Stimulated activated CD4-positive, alpha-beta T cell treated with anti-CD3 and anti-CD28 coated beads, Interleukin-15, amount 100 ng/mL, for 1 hour (primary cell): ENCODE data around the gene NPIPA3.
"Not testable (repeated sequence)": the region's sequence is repeated elsewhere in the genome, so short reads cannot be mapped to it uniquely, and the experiment has no call there.

ENCODE experiments used
- DNase-seq, 2 donors: peaks; one replicate each; pipeline ENCODE4 v3.0.0-alpha.2; 2020; ENCODE audit warnings: low read depth in 1 of 2, low spot score in 1 of 2

Gene NPIPA3

GRCh38 chr16:14703156-14704011 lies at the start of gene NPIPA3:
Gene NPIPA3, plus strand, starts transcription at chr16:14703411. Its CDS starts 5,533 bp downstream, at chr16:14708944.
- not testable (repeated sequence) for DNase-seq

GRCh38 chr16:14658063-14658462 lies 45.1 kb upstream of the NPIPA3 start:
- DNase-seq: no peak

DNA sequence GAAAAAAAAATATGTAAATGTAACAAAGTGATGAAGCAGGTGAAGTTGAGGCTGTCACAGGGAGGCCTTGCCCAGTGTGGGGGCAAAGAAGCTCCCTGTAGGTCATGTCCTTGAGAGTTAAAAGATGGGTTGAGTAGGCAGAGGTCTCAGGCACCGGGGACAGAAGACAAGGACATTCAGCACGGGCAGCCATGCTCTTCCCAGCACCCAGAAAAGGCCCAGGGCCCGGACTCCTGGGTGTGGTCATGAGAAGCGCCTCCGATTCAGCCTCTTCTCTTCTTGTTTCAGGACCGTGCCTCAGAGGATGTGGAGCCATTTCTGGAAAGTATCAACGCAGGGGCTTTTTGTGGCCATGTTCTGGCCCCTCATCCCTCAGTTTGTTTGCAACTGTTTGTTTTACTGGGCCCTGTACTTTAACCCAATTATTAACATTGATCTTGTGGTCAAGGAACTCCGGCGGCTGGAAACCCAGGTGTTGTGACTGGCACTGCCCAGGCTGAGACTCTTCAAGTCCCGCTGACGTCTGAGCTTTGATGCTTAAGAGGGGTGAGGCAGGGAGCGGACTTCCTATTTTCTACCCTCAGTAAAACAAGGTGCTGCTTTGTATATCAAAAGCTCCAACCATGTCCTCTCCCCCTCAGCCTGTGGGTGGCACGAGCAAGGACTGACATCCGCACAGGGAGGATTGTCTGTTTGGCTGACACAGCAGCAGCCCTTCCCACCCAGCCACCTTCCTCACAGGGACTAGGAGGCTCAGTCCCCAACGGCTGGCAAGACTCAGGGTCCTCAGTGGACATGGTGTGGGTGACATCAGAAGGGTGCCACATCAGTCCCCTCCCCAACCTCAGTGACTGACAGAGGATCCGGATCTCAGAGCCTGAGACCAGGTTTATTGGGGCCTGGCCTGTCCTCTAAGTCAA lies 35.6 kb upstream of the NPIPA3 start:
- DNase-seq: no peak

DNA sequence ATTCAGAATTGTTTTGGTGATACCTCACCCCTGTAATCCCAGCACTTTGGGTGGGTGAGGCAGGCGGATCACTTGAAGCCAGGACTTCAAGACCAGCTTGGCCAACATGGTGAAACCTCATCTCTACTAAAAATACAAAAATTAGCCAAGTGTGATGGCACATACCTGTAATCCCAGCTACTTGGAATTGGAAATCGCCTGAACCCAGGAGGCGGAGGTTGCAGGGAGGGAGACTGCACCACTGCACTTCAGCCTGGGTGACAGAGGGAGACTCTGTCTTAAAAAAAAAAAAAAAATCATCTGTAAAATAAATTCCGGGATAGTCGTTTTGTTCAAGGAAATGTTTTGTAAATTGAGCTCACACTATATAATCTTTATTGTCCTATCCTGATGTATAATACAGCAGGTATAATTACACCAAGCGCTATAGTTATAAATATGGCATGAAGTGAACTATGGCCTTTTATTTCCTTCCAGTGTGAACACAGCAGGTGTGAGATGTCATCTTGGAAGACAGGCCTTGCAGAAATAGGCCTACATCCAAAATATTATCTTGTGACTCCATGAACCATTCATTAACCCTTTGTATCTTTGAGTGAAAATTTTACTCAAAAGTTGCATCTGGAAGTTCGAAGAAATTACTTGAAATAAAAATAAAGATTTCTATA lies 34.5 kb upstream of the NPIPA3 start:
- DNase-seq: no peak

- no peak for DNase-seq
These were observed 33.4 kb upstream of the NPIPA3 start for GRCh38 chr16:14669776-14670175.

DNA sequence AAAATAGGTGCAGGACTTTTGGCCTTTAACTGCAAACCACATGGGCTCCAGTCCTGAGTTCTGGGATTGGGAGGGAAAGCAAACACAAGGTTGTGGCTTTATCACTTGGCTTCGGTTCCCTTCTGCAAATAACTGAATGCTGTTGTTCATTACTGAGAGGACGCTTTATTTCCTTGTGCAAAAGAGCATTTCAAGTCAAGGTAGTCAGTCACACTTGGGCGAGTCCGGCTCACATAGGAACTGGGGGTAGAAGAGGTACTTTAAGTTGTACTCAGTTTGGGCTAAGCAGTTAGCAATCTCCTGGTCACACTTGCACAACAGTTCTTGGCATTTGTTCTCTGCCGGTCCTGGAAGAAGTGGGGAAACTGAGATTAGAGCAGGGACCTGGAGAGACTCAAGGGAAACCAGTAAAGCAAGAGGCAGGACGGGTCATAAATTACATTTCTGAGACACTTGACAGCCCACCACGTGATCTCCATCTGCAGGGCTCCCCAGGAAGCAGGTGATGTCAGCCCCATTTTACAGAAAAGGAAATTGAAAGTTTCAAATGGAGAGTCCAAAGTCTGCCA lies 30.7 kb upstream of the NPIPA3 start:
- DNase-seq: no peak

GRCh38 chr16:14676633-14677032 lies 26.6 kb upstream of the NPIPA3 start:
- DNase-seq: no peak

GRCh38 chr16:14677627-14678026 lies 25.6 kb upstream of the NPIPA3 start:
- DNase-seq: no peak

GRCh38 chr16:14678748-14679497 lies 24.3 kb upstream of the NPIPA3 start:
- DNase-seq: no peak

DNA sequence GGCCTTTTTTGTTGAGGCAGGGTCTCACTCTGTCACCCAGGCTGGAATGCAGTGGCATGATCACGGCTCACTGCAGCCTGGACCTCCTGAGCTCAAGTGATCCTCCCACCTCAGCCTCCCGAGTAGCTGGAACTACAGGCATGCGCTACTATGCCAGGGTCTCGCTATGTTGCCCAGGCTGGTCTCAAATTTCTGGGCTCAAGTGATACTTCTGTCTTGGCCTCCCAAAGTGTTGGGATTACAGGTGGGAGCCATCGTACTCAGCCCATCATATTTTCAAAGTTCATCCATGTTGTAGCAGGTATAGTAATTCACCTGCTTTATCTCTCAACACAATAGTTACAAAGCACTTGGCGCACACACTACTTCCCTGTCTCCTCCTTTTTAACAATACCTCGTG lies 22.8 kb upstream of the NPIPA3 start:
- DNase-seq: not testable (repeated sequence)

GRCh38 chr16:14681115-14681514 lies 22.1 kb upstream of the NPIPA3 start:
- no peak for DNase-seq

DNA sequence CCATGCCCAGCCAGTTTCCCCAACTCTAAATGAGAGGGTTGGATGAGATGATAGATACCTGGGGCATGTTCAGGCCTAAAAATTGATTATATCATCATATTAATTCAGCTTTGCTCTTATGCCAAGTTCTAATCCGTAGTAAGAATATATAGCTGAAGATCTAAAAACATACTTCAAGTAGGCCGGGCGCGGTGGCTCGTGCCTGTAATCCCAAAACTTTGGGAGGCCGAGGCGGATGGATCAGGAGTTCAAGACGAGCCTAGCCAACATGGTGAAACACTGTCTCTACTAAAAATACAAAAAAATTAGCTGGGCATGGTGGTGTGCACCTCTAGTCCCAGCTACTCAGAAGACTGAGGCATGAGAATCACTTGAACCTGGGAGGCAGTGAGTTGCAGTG lies 21.1 kb upstream of the NPIPA3 start:
- DNase-seq: no peak

GRCh38 chr16:14685870-14686793 lies 17.1 kb upstream of the NPIPA3 start:
- DNase-seq: not testable (repeated sequence)

DNA sequence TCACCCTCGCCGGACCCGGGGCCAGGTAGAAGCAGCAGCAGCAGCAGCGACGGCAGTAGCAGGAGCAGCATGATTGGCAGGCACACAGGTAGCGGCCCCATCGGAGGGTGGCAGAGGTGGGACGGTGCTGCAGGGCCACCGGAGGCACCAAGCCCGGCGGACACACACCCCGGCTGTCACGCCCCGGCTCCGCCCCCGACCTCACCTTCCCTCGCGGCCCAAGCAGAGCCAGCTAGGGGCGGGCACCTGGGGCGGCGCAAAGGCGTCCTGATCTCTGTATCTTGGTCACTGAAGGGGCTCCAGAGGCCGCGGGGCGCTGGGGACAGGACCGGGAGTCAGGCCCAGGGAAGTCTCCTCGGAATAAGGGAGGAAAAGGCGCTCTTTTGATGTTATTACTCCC lies 9.1 kb upstream of the NPIPA3 start, which contains the start of gene PLA2G10:
PLA2G10 (minus strand) TSS at position 180 of the 400 bp plus-strand sequence; CDS start at position 101, 79 bp downstream.
- DNase-seq: not testable (repeated sequence)

GRCh38 chr16:14701859-14702258 lies 1.4 kb upstream of the NPIPA3 start:
- not testable (repeated sequence) for DNase-seq

GRCh38 chr16:14702672-14703071 lies 539 bp upstream of the NPIPA3 start:
- not testable (repeated sequence) for DNase-seq

DNA sequence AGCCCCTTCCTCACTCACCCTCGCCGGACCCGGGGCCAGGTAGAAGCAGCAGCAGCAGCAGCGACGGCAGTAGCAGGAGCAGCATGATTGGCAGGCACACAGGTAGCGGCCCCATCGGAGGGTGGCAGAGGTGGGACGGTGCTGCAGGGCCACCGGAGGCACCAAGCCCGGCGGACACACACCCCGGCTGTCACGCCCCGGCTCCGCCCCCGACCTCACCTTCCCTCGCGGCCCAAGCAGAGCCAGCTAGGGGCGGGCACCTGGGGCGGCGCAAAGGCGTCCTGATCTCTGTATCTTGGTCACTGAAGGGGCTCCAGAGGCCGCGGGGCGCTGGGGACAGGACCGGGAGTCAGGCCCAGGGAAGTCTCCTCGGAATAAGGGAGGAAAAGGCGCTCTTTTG lies 30.0 kb downstream of the NPIPA3 start:
- DNase-seq: not testable (repeated sequence)

DNA sequence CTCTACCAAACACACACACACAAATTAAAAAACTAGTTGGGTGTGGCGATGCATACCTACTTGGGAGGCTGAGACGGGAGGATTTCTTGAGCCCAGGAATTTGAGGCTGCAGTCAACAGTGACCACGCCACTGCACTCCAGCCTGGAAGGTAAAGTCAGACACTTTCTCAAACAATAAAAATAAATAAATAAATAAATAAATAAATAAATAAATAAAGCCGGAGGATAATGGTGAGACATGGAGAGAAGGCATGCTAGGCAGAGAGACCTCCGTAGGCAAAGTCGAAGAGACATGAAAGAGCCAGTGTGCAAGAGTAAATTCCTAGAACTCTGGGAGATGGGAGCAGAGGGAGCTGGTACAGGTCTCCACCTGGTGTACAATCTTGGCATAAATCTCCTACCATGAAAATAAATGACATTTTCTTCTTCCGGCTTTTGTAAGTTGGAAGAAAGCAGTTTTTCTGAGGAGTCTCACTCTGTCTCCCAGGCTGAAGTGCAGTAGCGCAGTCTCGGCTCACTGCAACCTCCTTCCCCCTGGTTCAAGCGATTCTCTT lies 37.7 kb downstream of the NPIPA3 start:
- DNase-seq: not testable (repeated sequence)

- not testable (repeated sequence) for DNase-seq
These were observed 38.6 kb downstream of the NPIPA3 start for GRCh38 chr16:14741794-14742193.
